K562 (cell line): ENCODE data around the gene DDIT3. TPM values are rescaled to one million over a fixed set of nuclear protein-coding genes. Genes with fewer than 3 reads are reported as not detected.

Experiments used
- ATF2 ChIP-seq: sonication (generic); formaldehyde crosslinking; IDR thresholded peaks from 2 replicates; pipeline ENCODE4 v1.8.1; 2022; ENCODE audit warnings: missing genetic modification reagents
- ATF7 ChIP-seq: fragments of 450-650 bp; IDR thresholded peaks from 2 replicates; pipeline ENCODE4 v1.7.1; 2014; ENCODE audit warnings: mild to moderate bottlenecking, moderate library complexity
- CREB3L1 ChIP-seq: fragments of 450-650 bp; IDR thresholded peaks from 2 replicates; pipeline ENCODE4 v1.6.1; 2014; ENCODE audit warnings: low read depth, mild to moderate bottlenecking, moderate library complexity, borderline replicate concordance
- DLX4 ChIP-seq: fragments of 250-450 bp; sonication (Bioruptor Pico); IDR thresholded peaks from 2 replicates; pipeline ENCODE4 v1.6.1; 2021; ENCODE audit warnings: mild to moderate bottlenecking
- E2F1 ChIP-seq: sonication (generic); formaldehyde crosslinking; IDR thresholded peaks from 2 replicates; pipeline ENCODE4 v1.8.1; 2023; ENCODE audit warnings: mild to moderate bottlenecking, missing genetic modification reagents, moderate library complexity
- E4F1 ChIP-seq: fragments of 250-450 bp; sonication (Bioruptor Pico); IDR thresholded peaks from 2 replicates; pipeline ENCODE4 v1.5.0; 2021; ENCODE audit warnings: mild to moderate bottlenecking, borderline replicate concordance
- ELK3 ChIP-seq: fragments of 450-650 bp; formaldehyde crosslinking; IDR thresholded peaks from 2 replicates; pipeline ENCODE4 v1.4.0; 2020; ENCODE audit warnings: mild to moderate bottlenecking
- FOXA3 ChIP-seq, 2 experiments: fragments of 450-650 bp in 1 of 2; sonication (generic) in 1 of 2; formaldehyde crosslinking; IDR thresholded peaks in 1 of 2; conservative IDR thresholded peaks in 1 of 2; 2 replicates each; pipeline versions ENCODE4 v1.4.0 to v1.8.0; 2020 to 2022; ENCODE audit warnings: mild to moderate bottlenecking in 2 of 2, missing genetic modification reagents in 1 of 2
- LARP7 ChIP-seq: fragments of 450-650 bp; IDR thresholded peaks from 2 replicates; pipeline ENCODE4 v1.6.1; 2016
- NCOA2 ChIP-seq, 2 experiments: fragments of 450-650 bp; IDR thresholded peaks; 2 replicates each; pipeline ENCODE4 v1.6.1; 2018; ENCODE audit warnings: mild to moderate bottlenecking in 2 of 2, moderate library complexity in 1 of 2; ENCODE audit not compliant: partially characterized antibody in 2 of 2
- NFE2 ChIP-seq: IDR thresholded peaks from 2 replicates; pipeline ENCODE4 v1.6.1; 2014; ENCODE audit warnings: antibody characterized with exemption, low read depth
- NFE2L1 ChIP-seq: fragments of 450-650 bp; IDR thresholded peaks from 2 replicates; pipeline ENCODE4 v1.6.1; 2016; ENCODE audit warnings: missing genetic modification characterization, low read depth, mild to moderate bottlenecking, missing compliant biosample characterization, moderate library complexity, borderline replicate concordance
- NFYB ChIP-seq: IDR thresholded peaks from 2 replicates; pipeline ENCODE4 v1.6.1; 2011; ENCODE audit warnings: mild to moderate bottlenecking, moderate library complexity; ENCODE audit not compliant: insufficient read length; ENCODE audit errors: extremely low read depth
- NR0B1 ChIP-seq: fragments of 450-650 bp; IDR thresholded peaks from one replicate; pipeline ENCODE4 v1.6.1; 2018; ENCODE audit warnings: mild to moderate bottlenecking, moderate library complexity; ENCODE audit not compliant: partially characterized antibody
- RFX5 ChIP-seq: IDR thresholded peaks from 2 replicates; pipeline ENCODE4 v1.6.1; 2011; ENCODE audit warnings: low read depth, mild to moderate bottlenecking, improper control_type of control experiment, low read length
- RHOXF2B ChIP-seq: fragments of 250-450 bp; sonication (Bioruptor Pico); conservative IDR thresholded peaks from 2 replicates; pipeline ENCODE4 v1.5.1; 2021
- SIN3B ChIP-seq: fragments of 450-650 bp; IDR thresholded peaks from 2 replicates; pipeline ENCODE4 v1.6.1; 2017; ENCODE audit warnings: low read depth, mild to moderate bottlenecking, moderate library complexity
- ZNF197 ChIP-seq: fragments of 200-800 bp; sonication (Bioruptor generic); IDR thresholded peaks from 2 replicates; pipeline ENCODE4 v1.6.1; 2016; ENCODE audit warnings: low read depth, missing genetic modification characterization, missing compliant biosample characterization
- polyA plus RNA-seq, 8 experiments: library from polyadenylated mRNA; depleted of rRNA in 4 of 8; stranded (reverse) in 5 of 8; unstranded in 3 of 8; fragments of >200 nt; fragmentation: Nextera tagmentation in 2 of 8; fragmentation: Illumina TruSeq in 1 of 8; extraction: Ambion mirVana in 2 of 8; extraction: Trizol in 1 of 8; gene quantifications; 2 replicates each; pipeline versions ENCODE4 v1.2.1 to v1.2.3, GENCODE V29; 2011 to 2014; ENCODE audit warnings: inconsistent platforms in 1 of 8, missing spikeins in 1 of 8
- total RNA-seq, 7 experiments: library from RNA; depleted of rRNA in 6 of 7; stranded (reverse); fragments of >200 nt in 6 of 7; fragmentation: Illumina TruSeq in 2 of 7; extraction: Trizol in 2 of 7; gene quantifications; 2 replicates each; pipeline versions ENCODE4 v1.2.1 to v1.2.3, GENCODE V29; 2011 to 2021; ENCODE audit warnings: low replicate concordance in 1 of 7

Gene DDIT3
- total and polyA plus RNA-seq, 9 of the 15 experiments (the other 6 are each of a cell fraction or from before 2014, with no cell fraction given) = 59.1 to 272 (median 89.9) TPM

GRCh38 chr12:57539134-57539768, 18.9 kb upstream of the DDIT3 start (continued):
- TF ChIP-seq E4F1 (CRISPR knock-in tag) (no peak), RHOXF2B (CRISPR knock-in tag) (no peak), SIN3B (no peak), E2F1 (CRISPR knock-in tag) (no peak), ELK3 (CRISPR knock-in tag) (no peak), ATF7 (peak; percentile 75), ATF2 (CRISPR knock-in tag) (no peak), ZNF197 (peak; percentile 50; the same call in 1 of the 2 replicates), NFE2 (no peak), NFYB (no peak), LARP7 (no peak), NCOA2 (IDR thresholded peaks at IDR 0.05; ENCODE audit: partially characterized antibody in 2 of 2) (no peak), RFX5 (no peak), FOXA3 (CRISPR knock-in tag; conservative IDR thresholded peaks at IDR 0.05 in 1 of 2, IDR thresholded peaks at IDR 0.05 in 1 of 2) (peak; percentile 96 to 98), NFE2L1 (no peak), NR0B1 (no peak), DLX4 (CRISPR knock-in tag) (no peak), CREB3L1 (peak; percentile 68; the same call in 1 of the 2 replicates)
